PC-9 (cell line): ENCODE results near the gene GPC5.

Experiments used
- CTCF ChIP-seq: fragments of 200-600 bp; sonication (generic); conservative IDR thresholded peaks from 2 replicates; pipeline ENCODE4 v1.6.1; 2017; ENCODE audit warnings: mixed run types, antibody characterized with exemption, mild to moderate bottlenecking, moderate library complexity
- EZH2 ChIP-seq: fragments of 200-600 bp; sonication (generic); IDR thresholded peaks from 2 replicates; pipeline ENCODE4 v1.8.0; 2017; ENCODE audit warnings: antibody characterized with exemption, low read depth

GRCh38 chr13:92126399-92126798 is 728.0 kb downstream of the GPC5 start:
- TF ChIP-seq CTCF (no peak), EZH2 (no peak)
